SK-N-MC (cell line): ENCODE results near the gene UBE2K.

Experiments used
- DNase-seq: peaks from one replicate; pipeline ENCODE4 v3.0.0-alpha.2; 2011; ENCODE audit warnings: low read depth, low spot score
- H3K27ac ChIP-seq: fragments of 200-600 bp; sonication (generic); 2 replicates; pipeline ENCODE4 v1.5.1; 2016; ENCODE audit warnings: mixed run types
- H3K36me3 ChIP-seq: fragments of 200-600 bp; sonication (generic); 2 replicates; pipeline ENCODE4 v1.6.1; 2017; ENCODE audit warnings: antibody characterized with exemption, low read length, mixed read lengths; ENCODE audit not compliant: insufficient read depth
- H3K4me3 ChIP-seq: fragments of 200-600 bp; sonication (generic); 2 replicates; pipeline ENCODE4 v1.5.1; 2016
- H3K9ac ChIP-seq: fragments of 200-600 bp; sonication (generic); 2 replicates; pipeline ENCODE4 v1.8.0; 2017; ENCODE audit warnings: mixed run types, mixed read lengths; ENCODE audit not compliant: insufficient read length
- H3K9me3 ChIP-seq: fragments of 200-600 bp; sonication (generic); 2 replicates; pipeline ENCODE4 v1.6.1; 2017; ENCODE audit warnings: low read depth, mild to moderate bottlenecking, antibody characterized with exemption, low read length, moderate library complexity, mixed read lengths
- EZH2 ChIP-seq: fragments of 200-600 bp; sonication (generic); IDR thresholded peaks from one replicate; pipeline ENCODE4 v1.6.1; 2017; ENCODE audit warnings: antibody characterized with exemption
- FOXP2 ChIP-seq: optimal IDR thresholded peaks from 2 replicates; pipeline ENCODE3; 2011; ENCODE audit warnings: mild to moderate bottlenecking, moderate library complexity; ENCODE audit not compliant: insufficient read depth; ENCODE audit errors: extremely low read length, control extremely low read depth
- POLR2AphosphoS5 ChIP-seq: IDR thresholded peaks from 2 replicates; pipeline ENCODE4 v1.6.1; 2012; ENCODE audit warnings: mild to moderate bottlenecking, low read depth, low read length, borderline replicate concordance

Gene UBE2K

GRCh38 chr4:39822662-39823061, 124.7 kb downstream of the UBE2K start:
- peak overlapping the region; percentile 68 for H3K9ac ChIP-seq
- peaks cover 26% of the 10 kb centered on the region for H3K36me3 ChIP-seq
- no peak for DNase-seq
- no peaks in the 10 kb centered on the region for H3K9me3 ChIP-seq
- TF ChIP-seq FOXP2 (no peak), POLR2AphosphoS5 (no peak), EZH2 (no peak)
- peak overlapping the region; percentile 37 for H3K4me3 ChIP-seq
- peak overlapping the region; percentile 95 for H3K27ac ChIP-seq

GRCh38 chr4:39823191-39823590, 125.3 kb downstream of the UBE2K start:
- peak; percentile 50 for DNase-seq
- H3K4me3 ChIP-seq: peak overlapping the region; percentile 37
- H3K36me3 ChIP-seq: peaks cover 31% of the 10 kb centered on the region
- peak overlapping the region; percentile 68 for H3K9ac ChIP-seq
- TF ChIP-seq POLR2AphosphoS5 (no peak), EZH2 (no peak), FOXP2 (no peak)
- peak overlapping the region; percentile 95 for H3K27ac ChIP-seq
- no peaks in the 10 kb centered on the region for H3K9me3 ChIP-seq

GRCh38 chr4:39825090-39825489, 127.2 kb downstream of the UBE2K start:
- Histone ChIP-seq H3K27ac (peak overlapping the region; percentile 95), H3K36me3 (peaks cover 42% of the 10 kb centered on the region), H3K9me3 (no peaks in the 10 kb centered on the region), H3K9ac (peak overlapping the region; percentile 6), H3K4me3 (no peak overlapping the region)
- TF ChIP-seq EZH2 (no peak), POLR2AphosphoS5 (no peak), FOXP2 (no peak)
- DNase-seq: no peak

DNA sequence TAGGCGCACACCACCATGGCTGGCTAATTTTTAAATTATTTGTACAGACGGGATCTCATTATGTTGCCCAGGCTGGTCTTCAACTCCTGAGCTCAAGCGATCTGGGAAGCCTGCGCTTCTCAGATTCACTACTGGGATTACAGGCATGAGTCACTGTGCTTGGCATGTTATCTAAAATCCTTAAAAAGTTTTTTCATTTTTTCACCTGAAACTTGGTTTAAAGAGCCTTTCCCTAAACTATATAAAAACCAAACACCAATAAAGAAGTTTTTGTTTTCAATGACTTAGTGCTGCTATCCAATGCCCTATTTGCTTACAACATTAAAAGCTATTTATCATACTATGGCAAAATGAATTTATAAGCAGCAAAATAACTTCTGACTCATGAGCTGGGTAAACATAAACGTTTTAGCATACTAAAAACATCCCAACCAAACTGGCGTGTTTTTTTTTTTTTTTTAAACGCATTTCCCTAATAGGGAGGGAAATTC, 127.8 kb downstream of the UBE2K start:
- Histone ChIP-seq H3K36me3 (peaks cover 46% of the 10 kb centered on the region), H3K27ac (peak overlapping the region; percentile 95), H3K9me3 (no peaks in the 10 kb centered on the region), H3K9ac (no peak overlapping the region), H3K4me3 (no peak overlapping the region)
- no peak for DNase-seq
- TF ChIP-seq POLR2AphosphoS5 (no peak), EZH2 (no peak), FOXP2 (no peak)
